G401.6 (cell line): Measurements from ENCODE around the gene SRGAP2B.
"Not testable (repeated sequence)": the region's sequence is repeated elsewhere in the genome, so short reads cannot be mapped to it uniquely, and the experiment has no call there.

Experiments
- FAIRE-seq: peaks from 2 replicates; lab custom pipeline; 2012; peaks lifted over from hg19 to GRCh38; lab: Jason Lieb, UNC

The SRGAP2B gene

DNA sequence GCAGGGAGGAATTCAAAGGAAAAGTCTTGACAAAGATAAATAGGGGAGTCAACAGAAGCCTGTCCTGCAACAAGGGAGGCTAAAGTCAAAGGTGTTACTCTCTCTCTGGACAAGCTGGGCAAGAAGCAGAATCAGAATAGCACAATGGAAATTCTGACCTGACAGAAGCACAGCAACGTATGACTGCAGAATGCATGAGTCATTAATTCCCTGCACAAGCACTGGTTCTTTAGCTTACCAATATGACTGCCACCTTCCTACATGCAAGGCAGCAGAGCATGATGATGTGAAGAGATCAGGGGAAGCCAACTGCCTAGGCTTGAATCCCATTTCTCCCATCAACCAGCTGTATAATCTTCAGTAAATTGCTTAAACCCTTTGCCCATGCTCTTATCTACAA lies 153.4 kb downstream of the SRGAP2B start:
- not testable (repeated sequence) for FAIRE-seq

DNA sequence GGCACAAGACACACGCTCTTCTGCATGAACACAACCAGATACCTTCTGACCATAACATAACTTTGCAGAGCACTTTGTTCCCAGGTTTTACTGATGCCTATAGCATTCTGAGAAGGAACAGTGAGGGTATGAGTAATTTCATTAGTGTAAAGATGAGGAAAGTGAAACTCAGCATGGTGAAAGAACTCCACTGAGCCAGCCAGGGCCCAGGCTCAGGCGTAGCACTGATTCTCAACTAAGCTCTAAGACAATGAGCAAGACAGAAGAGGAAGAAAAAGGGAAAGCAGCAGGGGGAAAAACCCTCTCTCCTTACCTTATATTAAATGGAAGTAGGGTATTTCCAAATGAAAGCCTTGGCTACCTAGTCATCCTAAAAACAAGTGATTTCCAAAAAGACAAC lies 155.1 kb downstream of the SRGAP2B start:
- not testable (repeated sequence) for FAIRE-seq

DNA sequence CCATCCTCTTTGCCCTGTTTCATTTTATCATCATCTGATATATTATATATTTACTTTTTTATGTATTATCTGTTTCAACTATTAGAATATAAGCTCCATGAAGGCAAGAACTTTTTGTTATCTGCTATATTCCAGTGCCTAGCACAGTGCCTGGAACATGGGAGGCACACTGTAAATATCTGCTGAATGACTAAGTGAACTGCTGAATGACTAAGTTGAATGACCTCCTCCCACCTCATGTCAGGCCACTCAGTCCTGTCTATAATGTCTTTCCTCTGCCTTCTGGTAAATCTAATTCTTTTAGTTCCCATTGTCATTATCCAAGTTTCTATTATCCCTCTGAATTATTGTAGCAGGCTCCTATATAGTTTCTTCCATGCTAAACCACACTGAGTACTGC lies 156.5 kb downstream of the SRGAP2B start:
- not testable (repeated sequence) for FAIRE-seq

DNA sequence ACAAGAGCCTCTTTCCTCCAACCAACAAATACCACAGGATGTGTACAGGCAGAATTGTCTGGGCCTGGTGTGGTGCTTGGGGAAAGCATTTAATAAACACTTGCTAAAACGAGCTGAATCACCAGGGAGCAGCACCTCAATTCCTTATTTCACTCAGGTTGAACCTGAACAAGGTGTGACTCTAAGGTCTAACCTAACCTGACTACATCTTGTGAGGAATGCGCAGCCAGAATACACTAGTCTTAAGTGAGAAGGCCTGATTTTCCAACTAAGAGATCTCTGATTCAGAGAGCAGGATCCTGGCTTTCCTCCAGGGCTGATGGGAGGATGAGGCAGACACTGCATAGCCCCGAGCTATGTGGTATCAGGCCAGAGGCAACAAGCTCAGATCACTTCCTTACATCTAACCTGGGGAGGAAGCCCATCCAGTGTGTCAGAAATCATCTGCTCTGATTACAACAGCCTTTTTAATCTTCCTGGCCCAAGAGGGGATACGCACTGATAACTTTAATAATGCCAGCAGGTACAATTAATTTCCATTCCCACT lies 158.9 kb downstream of the SRGAP2B start:
- FAIRE-seq, result not testable (repeated sequence)

DNA sequence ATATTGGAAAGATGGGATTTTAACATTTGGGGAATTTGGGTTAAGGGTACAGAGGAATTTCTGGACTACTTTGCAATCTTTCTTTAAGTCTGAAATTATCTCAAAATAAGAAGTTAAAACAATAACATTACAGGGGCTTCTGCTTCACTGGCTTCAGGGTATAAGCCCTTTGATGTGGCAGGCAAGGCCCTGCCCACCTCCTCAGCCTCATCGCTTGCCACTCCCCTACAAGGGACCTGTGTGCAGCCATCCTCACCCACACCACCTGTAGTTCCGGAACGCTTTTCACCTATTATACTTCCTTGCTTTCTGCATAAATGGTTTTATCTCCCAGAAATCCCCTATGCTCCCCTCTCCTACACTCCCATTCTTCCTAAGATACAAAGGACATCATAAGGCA lies 159.8 kb downstream of the SRGAP2B start:
- FAIRE-seq, result not testable (repeated sequence)

DNA sequence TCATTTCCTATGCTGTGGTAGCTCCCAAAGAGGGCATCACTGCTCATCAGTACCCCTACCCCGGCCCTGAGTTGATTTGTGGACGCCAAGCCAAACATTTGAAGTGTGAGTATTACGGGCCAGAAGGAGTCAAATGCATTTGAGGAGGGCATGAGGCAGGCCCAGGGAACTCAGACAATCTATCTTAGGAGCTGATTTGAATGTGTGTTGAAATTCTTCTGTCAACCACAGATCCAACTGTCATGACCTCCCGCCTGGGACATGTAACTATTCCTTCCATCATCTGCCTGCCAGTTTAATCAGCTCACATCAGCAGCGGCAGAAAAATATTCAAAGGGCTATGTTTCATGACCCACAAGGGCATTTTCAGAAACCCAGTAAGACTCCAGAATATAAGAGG lies 162.1 kb downstream of the SRGAP2B start:
- not testable (repeated sequence) for FAIRE-seq

DNA sequence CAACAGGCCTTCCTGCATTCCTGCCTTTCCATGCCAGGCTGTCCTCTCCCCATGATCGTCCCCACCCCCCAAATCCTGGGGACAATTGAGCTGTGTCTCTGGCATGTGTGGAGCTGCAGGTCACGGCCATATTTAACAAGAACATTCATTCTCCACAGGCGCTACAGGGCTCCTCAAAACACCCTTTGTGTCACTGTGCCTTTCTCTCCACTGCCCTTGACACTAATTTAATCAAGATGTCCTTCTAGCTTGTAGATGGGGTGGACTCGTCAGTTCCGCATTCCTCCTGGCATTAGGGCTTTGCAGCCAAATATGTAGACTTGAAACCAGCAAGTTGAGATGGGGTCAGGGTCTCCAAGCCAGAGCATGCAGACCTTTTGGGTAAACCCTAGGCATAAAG lies 163.0 kb downstream of the SRGAP2B start:
- FAIRE-seq, result not testable (repeated sequence)

DNA sequence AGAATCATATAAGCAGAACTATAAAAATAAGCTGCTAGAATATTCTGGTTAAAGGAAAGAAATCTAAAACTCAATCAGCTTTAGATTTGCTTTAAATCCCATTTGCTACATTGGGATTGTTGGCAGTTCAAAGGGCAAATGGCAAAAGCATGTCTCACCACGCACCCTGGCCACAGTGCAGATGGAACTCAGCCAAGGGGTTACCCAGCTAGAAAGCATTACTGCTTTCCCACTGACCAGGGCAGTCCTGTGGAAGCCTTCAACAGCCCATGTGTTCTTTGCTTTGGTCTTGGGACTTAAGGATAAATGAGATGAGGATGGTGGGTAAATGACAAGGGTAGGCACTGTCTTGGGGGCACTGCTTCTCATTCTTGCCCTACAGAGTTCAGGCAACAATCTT lies 163.6 kb downstream of the SRGAP2B start:
- not testable (repeated sequence) for FAIRE-seq

DNA sequence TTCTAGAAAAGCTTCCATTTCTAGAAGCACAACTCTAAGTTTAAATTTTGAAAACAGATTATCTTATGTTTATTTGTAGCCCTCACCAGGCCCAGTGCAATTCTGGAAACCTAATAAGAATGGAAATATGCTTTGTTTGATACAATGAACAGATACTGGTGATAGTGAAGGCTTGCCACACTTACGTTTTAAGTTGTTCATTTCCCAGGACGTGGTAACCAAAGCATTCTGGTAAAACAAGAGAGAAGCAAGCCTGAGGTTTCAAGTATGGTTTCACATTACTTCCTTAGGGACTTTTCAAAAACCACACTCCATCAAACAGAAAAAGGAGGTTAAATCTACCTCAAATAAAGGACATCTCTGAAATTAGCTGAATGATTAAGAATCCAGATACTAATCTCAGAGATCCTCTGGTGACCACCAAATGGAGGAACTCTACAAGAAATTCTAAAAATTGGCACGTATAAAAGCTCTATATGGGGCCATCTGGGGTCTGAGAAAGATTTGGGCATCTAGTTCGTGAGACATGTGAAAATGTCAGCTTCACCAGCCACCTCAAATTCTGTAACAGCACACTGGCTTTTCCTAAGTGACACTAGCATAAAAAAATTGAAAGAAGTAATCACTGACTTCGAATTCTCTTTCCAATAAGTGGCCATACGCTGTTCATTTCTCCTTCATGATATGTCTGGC lies 164.9 kb downstream of the SRGAP2B start:
- not testable (repeated sequence) for FAIRE-seq

DNA sequence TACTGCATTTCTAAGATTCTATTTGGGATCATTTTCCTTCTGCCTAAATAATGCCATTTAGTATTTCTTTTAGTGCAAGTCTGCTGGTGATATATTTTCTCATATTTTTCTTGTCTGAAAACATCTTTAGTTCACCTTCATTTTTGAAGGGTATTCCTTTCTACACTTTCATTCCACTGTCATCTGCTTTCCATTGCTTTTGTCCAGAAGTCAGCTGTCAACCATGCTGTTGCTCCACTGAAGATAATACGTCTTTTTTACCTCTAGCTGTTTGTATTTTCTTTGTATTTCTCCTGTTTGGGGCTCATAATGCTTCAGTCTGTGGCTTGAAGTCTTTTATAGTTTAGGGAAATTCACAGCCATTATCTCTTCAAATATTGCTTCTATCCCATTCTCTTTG lies 167.8 kb downstream of the SRGAP2B start:
- FAIRE-seq, result not testable (repeated sequence)

DNA sequence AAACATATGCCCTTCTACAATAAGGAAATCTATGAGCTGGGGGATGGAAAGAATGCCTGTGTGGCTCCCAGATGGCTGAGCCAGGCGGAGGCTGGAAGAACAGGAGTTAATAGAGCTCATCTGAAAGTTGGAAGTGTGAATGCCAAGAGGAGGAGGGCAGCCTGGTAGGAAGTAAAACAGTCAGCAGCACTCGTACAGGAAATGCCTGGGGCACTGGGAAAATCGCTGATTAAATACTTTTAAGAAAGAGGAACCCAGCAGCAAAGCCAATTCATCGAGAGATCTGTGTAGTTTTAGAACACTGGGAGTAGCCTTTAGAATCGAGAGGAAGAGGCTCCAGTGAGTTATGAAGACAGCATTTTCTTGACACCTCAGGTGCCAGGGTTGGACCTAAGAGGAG lies 171.5 kb downstream of the SRGAP2B start:
- not testable (repeated sequence) for FAIRE-seq

DNA sequence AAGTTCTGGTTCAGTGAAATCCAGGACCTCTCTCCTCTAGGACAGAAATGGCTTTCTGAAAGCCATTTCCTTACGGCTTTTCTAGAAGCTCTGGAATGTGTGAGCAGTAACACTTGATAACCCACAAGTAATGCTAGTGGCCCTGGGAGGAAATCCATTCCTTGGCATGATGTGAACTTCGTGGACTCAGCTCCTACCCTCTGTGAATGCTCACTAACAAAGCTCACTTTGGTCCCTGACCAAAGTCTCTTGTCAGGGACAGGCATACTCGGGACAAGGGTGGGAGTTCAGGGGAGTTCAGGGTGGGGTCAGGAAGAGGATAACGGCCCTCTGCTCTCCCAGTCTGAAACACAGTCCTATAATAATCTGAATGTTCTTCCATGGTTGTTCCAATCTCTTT lies 172.3 kb downstream of the SRGAP2B start:
- FAIRE-seq, result not testable (repeated sequence)

DNA sequence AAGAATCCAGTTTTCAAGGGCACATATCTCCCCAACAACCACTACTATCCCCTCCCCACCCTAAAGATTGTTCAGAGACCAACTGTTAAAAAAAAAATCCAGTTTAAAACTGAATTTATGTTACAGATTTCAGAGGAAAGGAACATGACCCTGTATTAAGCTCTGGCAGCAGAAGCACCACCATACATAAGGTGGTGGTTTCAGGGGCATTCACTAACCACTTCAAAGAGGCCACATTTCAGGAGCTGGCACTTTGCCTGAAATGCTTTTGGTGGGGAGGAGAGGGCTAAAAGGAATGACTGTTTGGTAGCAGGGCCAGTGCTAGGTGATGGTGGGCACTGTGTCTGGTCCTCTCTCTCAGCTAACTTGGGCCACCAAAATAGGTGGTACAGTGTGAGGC lies 176.0 kb downstream of the SRGAP2B start:
- FAIRE-seq, result not testable (repeated sequence)

DNA sequence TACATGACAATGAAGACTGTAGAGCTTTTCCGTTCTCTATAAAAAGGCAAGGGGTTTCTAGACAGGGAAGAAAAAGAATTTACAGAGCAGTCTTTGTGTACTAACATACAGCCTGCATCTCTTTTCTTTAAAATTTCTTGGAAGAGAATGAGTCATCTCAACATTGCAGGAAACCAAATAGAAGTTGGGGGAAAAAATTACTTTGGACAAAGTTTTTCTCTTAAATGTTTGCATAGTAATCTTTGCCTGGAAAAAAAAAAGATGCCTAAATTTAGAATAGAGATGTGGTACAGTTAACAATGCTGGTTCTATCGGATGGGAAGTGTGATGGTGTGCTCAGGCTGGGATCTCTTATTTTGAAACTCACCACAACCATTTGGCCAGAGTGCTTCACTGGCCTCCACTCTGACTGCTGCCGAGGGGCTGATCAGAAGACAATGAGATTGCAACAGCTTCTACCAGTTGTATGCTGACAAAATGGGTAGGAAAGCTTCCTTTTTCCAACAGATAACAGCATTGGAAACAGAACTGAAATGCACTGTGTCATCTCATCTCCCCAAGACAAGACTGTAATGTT lies 177.0 kb downstream of the SRGAP2B start:
- not testable (repeated sequence) for FAIRE-seq

DNA sequence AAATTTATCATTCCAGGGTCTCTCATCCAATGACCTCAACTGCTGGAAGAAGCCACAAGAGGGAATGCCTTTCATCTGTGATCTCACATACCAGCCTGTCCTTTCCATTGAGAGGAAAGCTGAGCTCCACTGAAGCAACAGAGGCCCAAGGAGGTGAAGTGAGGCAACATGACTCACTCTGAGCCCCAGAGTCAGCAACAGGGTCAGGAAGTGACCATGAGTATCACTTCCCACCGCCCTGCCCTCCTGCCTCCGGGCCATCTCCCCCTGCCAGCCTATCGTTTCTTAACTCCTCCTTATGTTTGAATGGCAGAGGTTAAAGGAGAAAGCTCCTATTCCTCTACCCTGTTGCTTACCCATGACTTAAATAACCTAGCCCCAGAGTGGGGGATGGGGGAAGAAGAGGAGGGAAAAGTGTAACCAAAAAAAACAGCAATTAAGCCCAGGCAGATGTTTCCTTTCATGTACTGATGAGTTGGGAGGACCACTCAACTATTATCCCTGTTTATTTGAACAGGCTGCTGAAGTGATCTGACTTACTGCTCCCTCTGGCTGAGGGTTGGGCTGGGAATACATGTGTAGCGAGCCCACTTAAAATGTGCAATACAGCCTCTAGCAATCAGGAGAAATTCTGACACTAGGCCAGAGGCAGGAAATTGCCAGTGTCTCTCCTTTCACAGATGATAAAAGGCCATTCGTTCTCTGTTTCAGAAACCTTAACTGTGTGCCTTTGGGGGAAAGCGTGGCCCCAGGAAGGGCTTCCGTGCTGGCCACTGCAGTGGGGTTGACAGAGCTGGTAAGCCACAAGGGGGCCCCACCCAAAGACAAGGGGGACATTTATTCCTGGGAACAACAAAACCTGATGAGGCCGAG lies 177.7 kb downstream of the SRGAP2B start:
- not testable (repeated sequence) for FAIRE-seq

DNA sequence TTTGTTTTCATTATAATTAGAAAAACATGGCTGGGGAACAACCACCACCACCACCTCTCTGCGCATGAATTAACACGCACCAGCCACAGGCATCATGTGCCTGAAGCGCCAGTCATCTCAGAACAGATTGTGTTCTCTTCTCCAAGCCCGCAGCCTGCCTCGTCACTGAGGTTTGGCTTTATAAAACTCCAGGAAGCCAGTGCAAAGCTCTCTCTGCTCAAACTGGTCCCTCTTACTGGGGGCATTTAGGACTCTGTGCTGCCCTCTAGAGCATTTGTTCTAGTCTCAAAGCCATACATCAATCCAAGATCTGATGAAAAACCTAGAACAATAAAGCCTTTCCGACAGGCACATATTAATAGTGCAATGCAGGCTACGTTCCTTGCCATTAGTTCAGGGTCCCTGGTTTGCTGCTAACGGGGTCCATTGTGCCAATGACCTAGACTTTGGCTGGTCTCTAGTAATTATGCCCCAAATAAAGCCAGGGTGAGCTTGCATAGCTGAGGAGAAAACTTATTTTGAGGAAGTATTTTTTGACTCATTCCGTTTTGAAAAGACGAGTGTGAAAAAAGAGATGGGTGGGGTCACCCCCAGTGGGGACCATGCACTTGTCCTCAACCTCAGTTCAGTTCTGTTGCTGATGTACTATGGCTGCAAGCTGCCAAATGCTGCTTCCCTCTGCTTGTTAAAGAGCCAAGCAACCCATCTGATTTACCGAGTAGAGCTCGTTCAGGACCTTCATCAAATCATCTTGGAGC lies 181.0 kb downstream of the SRGAP2B start:
- FAIRE-seq, result not testable (repeated sequence)

DNA sequence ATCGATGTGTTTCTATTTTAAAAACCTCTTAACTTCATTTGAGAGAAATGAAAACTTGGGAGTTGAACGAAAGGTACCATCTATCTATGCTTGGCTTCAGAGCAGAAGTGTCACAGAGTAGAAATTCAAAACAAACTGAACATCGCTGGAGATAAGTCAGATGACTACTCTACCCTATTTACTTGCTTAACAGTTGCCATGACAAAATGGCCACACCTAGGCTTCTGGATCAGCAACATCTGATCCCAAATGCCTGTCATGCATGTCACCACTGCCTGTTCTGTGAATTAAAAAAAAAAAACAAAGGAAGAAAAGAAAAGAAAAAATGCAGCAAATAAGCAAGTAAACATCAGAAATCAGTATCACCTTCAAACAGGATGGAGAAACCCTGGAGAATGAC lies 181.7 kb downstream of the SRGAP2B start:
- not testable (repeated sequence) for FAIRE-seq

DNA sequence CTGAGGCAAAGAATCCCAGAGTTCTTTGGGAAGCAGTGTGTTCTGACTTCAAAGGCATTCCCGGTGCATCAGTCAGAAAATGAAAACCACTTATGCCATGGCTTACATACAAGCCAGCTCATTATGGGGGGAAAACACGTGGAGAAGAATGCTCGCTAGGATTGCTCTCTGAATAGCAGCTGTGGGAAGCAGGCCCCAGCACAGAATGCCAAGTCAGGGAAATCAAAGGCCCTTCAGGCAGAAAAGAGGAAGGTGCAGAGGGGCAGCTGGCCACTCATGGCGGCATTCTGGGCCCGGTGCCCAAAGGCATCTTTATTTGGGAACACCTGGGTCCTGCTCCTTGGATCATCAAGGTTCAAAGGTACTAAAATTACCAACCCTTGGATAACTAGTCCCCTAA lies 184.4 kb downstream of the SRGAP2B start:
- not testable (repeated sequence) for FAIRE-seq

DNA sequence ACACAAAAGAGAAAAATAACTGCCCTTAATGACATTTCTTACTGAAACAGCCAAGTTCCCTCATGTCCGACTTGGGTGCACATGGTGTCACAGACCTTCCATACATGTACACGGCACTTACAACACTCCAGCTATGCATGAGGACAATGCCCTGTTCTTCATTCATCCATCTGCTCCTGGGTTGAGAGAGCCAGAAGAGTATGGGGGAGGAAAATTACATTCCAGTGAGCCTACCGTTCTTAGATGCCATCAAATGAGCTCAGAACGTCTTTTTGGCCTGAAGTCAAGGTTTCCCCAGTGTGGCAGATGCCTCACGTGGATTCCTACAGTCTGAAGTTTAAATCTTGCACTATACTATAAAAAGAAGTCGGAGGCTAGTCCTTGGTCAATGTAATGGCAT lies 194.3 kb downstream of the SRGAP2B start:
- not testable (repeated sequence) for FAIRE-seq

DNA sequence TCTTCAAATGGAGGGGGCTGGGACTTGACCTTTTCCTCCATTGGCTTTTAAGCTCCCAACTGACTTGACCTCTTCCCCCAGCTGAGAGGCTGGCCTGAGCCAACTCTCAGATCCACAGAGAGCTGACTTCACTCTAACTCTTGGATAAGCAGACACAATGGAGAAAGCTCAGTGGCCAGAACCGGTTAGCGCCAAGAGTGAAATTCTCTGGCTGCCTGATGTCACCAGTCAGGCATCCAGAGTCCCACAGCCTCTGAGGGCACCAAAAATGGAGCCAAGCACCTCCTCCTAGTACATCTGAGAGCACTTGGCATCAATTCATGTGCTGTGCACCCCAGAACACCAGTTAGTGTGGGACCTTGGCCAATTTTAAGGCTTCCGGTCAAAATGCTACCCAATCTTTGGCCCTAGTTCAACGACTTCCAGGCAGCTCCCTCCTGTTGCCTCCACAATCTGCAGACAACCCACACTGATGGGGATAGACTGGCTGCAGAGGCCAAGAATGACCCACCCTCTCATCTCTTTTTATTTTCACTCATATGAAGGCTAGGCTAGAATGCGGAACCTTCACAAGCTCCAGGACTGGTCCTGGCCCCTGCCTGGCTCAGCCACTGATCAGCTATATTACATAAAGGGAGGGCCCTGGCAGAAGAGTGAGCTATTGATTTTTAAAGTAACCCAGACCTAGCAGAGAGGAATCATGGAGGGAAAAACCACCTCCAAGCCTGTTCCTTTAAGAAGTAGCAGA lies 200.5 kb downstream of the SRGAP2B start:
- FAIRE-seq, result not testable (repeated sequence)
